Liver (tissue), 3 donors: ENCODE results near the gene RASL12.

ENCODE experiments used
- GABPA ChIP-seq, 2 donors: IDR thresholded peaks in 1 of 2; conservative IDR thresholded peaks in 1 of 2; 2 replicates each; pipeline ENCODE4 v1.6.1; 2016; ENCODE audit warnings: antibody characterized with exemption in 2 of 2, mild to moderate bottlenecking in 1 of 2, moderate library complexity in 1 of 2
- HNF4A ChIP-seq, 2 donors: conservative IDR thresholded peaks; 2 replicates each; pipeline ENCODE4 v1.6.1; 2016; ENCODE audit warnings: antibody characterized with exemption in 2 of 2, mild to moderate bottlenecking in 2 of 2
- JUND ChIP-seq, 2 donors: IDR thresholded peaks; 2 replicates each; pipeline ENCODE4 v1.6.1; 2016; ENCODE audit warnings: antibody characterized with exemption in 2 of 2
- TAF1 ChIP-seq: conservative IDR thresholded peaks from 2 replicates; pipeline ENCODE4 v1.6.1; 2016; ENCODE audit warnings: antibody characterized with exemption, mild to moderate bottlenecking
- YY1 ChIP-seq: IDR thresholded peaks from 2 replicates; pipeline ENCODE4 v1.6.1; 2016; ENCODE audit warnings: antibody characterized with exemption, mild to moderate bottlenecking
- TF ChIP-seq, protein P1 (sequence below): fragments of 150-350 bp; IDR thresholded peaks from 2 replicates; pipeline ENCODE4 v1.5.1; 2017; ENCODE audit warnings: improper control_type of control experiment, low read depth, low read length; ENCODE audit not compliant: missing input control
- TF ChIP-seq, protein P2 (sequence below): IDR thresholded peaks from 2 replicates; pipeline ENCODE4 v1.6.1; 2016; ENCODE audit warnings: antibody characterized with exemption, mild to moderate bottlenecking
- TF ChIP-seq, protein P3 (sequence below): IDR thresholded peaks from 2 replicates; pipeline ENCODE4 v1.6.1; 2016; ENCODE audit warnings: antibody characterized with exemption
- donor health status: healthy.
- donor health status: healthy.

DNA sequence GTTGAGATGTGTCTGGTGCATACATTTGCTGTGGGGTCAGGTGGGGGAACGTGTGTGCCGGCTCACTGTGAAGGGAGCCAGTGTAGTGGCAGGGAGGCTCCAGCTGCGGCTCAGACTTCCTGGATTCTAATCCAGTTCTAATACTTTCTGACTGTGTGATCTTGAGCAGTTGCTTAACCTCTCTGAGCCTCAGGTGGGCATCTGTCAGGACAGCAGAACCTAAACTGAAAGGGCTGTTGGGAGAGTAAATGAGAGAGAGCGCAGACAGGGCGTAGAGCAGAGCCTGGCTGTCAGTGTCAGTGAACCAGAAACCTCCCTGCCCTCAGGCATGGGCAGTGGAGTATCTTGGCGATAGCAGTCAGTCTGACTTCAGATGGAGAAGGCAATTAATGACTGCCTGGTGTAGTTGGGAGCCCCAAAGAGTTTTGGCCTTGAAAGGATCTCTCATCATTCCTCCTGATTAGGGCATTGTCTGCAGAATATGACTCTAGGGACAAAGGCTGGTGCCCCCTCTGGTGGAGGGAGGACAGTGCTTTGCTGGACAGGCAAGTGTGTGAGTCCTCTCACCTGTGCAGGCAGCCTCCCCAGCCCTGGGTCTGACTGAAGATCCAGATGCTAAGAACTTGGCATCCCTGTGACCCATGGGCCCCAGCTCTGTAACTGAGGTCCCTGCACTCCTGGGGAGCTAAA is 18.3 kb upstream of the RASL12 start:
- TF ChIP-seq, protein P1, sequence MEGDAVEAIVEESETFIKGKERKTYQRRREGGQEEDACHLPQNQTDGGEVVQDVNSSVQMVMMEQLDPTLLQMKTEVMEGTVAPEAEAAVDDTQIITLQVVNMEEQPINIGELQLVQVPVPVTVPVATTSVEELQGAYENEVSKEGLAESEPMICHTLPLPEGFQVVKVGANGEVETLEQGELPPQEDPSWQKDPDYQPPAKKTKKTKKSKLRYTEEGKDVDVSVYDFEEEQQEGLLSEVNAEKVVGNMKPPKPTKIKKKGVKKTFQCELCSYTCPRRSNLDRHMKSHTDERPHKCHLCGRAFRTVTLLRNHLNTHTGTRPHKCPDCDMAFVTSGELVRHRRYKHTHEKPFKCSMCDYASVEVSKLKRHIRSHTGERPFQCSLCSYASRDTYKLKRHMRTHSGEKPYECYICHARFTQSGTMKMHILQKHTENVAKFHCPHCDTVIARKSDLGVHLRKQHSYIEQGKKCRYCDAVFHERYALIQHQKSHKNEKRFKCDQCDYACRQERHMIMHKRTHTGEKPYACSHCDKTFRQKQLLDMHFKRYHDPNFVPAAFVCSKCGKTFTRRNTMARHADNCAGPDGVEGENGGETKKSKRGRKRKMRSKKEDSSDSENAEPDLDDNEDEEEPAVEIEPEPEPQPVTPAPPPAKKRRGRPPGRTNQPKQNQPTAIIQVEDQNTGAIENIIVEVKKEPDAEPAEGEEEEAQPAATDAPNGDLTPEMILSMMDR, result peak; percentile 35
- TF ChIP-seq TAF1 (no peak), HNF4A (conservative IDR thresholded peaks at IDR 0.05) (no peak), YY1 (no peak), GABPA (IDR thresholded peaks at IDR 0.05 in 1 of 2, conservative IDR thresholded peaks at IDR 0.05 in 1 of 2) (no peak), JUND (IDR thresholded peaks at IDR 0.05) (no peak)
- TF ChIP-seq, protein P2, sequence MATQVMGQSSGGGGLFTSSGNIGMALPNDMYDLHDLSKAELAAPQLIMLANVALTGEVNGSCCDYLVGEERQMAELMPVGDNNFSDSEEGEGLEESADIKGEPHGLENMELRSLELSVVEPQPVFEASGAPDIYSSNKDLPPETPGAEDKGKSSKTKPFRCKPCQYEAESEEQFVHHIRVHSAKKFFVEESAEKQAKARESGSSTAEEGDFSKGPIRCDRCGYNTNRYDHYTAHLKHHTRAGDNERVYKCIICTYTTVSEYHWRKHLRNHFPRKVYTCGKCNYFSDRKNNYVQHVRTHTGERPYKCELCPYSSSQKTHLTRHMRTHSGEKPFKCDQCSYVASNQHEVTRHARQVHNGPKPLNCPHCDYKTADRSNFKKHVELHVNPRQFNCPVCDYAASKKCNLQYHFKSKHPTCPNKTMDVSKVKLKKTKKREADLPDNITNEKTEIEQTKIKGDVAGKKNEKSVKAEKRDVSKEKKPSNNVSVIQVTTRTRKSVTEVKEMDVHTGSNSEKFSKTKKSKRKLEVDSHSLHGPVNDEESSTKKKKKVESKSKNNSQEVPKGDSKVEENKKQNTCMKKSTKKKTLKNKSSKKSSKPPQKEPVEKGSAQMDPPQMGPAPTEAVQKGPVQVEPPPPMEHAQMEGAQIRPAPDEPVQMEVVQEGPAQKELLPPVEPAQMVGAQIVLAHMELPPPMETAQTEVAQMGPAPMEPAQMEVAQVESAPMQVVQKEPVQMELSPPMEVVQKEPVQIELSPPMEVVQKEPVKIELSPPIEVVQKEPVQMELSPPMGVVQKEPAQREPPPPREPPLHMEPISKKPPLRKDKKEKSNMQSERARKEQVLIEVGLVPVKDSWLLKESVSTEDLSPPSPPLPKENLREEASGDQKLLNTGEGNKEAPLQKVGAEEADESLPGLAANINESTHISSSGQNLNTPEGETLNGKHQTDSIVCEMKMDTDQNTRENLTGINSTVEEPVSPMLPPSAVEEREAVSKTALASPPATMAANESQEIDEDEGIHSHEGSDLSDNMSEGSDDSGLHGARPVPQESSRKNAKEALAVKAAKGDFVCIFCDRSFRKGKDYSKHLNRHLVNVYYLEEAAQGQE, result no peak
- TF ChIP-seq, protein P3, sequence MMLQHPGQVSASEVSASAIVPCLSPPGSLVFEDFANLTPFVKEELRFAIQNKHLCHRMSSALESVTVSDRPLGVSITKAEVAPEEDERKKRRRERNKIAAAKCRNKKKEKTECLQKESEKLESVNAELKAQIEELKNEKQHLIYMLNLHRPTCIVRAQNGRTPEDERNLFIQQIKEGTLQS, result no peak
